Measurements from ENCODE around the gene ZNF382.

The ZNF382 gene

DNA sequence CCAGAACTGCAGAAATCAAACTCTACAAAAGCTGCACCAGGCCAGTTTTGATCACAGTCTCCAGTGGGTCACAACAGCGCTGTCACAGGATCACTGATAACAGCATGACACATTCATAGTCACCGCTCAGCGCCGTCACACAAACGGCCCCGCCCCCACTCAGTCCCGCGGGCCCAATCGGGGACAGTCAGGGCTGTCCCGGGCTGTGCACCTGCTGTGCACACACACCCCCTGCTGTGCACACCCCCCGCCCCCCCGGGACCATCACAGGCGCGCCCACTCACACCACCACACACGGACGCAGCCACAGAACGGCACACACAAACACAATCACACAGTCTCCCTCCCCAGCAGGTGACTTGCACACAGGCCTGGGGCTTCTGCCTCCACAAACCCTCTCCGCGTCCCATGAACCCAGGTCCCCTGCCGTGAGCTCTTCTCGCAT, 435 bp upstream of the ZNF382 start:
- Histone ChIP-seq H3K9me3 (ENCODE audit: control insufficient read depth, low read length) (no peaks in the 10 kb centered on the region), H3K4me2 (ENCODE audit: low read length) (peak overlapping the region; percentile 99), H3K36me3 (ENCODE audit: control insufficient read depth, insufficient read depth, low read length) (no peaks in the 10 kb centered on the region), H3K9ac (no peak overlapping the region), H3K4me1 (peaks cover 2% of the 10 kb centered on the region), H3K27me3 (ENCODE audit: control insufficient read depth, insufficient read depth, low read length) (no peaks in the 10 kb centered on the region), H2AFZ (peak overlapping the region; percentile 91), H3K27ac (no peak overlapping the region), H3K4me3 (ENCODE audit: low read depth, low read length) (peak overlapping the region; percentile 91), H3K79me2 (no peaks in the 10 kb centered on the region)
- TF ChIP-seq, protein P1, sequence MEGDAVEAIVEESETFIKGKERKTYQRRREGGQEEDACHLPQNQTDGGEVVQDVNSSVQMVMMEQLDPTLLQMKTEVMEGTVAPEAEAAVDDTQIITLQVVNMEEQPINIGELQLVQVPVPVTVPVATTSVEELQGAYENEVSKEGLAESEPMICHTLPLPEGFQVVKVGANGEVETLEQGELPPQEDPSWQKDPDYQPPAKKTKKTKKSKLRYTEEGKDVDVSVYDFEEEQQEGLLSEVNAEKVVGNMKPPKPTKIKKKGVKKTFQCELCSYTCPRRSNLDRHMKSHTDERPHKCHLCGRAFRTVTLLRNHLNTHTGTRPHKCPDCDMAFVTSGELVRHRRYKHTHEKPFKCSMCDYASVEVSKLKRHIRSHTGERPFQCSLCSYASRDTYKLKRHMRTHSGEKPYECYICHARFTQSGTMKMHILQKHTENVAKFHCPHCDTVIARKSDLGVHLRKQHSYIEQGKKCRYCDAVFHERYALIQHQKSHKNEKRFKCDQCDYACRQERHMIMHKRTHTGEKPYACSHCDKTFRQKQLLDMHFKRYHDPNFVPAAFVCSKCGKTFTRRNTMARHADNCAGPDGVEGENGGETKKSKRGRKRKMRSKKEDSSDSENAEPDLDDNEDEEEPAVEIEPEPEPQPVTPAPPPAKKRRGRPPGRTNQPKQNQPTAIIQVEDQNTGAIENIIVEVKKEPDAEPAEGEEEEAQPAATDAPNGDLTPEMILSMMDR (IDR thresholded peaks at IDR 0.05) = no peak

DNA sequence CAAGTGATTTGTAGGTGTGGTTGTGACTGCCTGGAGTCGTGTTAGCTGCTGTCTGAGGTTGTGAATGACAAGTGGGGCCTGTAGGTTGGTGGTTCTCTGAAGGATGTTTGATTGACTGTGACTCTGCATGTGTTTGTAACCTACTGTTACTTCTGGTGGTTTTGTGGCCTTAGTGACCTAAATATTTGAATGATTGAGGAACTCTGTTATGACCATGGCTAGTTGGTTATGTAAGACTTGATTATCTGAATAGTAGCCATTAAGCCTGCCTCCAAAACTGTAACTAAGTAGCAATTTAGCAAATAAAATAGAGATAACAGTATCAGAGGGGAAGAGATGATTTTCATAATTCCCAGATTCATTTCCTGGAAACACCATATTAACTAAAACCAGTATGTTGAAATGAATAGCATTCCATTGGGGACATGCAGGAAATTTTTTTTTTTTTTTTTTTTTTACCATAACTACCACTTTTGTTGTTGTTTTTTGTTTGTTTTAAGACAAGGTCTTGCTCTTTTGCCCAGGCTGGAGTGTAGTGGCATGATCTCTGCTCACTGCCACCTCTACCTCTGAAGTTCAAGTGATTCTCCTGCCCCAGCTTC, 865 bp downstream of the ZNF382 start:
- Histone ChIP-seq H3K4me2 (ENCODE audit: low read length) (peak overlapping the region; percentile 99), H3K36me3 (ENCODE audit: control insufficient read depth, insufficient read depth, low read length) (no peaks in the 10 kb centered on the region), H3K9me3 (ENCODE audit: control insufficient read depth, low read length) (no peaks in the 10 kb centered on the region), H3K27me3 (ENCODE audit: control insufficient read depth, insufficient read depth, low read length) (no peaks in the 10 kb centered on the region), H2AFZ (peak overlapping the region; percentile 91), H3K79me2 (no peaks in the 10 kb centered on the region), H3K4me3 (ENCODE audit: low read depth, low read length) (peak overlapping the region; percentile 91), H3K27ac (peak overlapping the region; percentile 60), H3K4me1 (peaks cover 2% of the 10 kb centered on the region), H3K9ac (no peak overlapping the region)
- TF ChIP-seq, protein P1 (IDR thresholded peaks at IDR 0.05) = no peak

DNA sequence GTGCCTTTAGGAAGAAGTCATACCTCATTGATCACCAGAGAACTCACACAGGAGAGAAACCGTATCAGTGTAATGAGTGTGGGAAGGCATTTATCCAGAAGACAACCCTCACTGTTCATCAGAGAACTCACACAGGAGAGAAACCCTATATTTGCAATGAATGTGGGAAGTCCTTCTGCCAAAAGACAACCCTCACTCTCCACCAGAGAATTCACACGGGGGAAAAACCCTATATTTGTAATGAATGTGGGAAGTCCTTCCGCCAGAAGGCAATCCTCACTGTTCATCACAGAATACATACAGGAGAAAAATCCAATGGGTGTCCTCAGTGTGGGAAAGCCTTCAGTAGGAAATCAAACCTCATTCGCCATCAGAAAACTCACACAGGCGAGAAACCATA, 21.9 kb downstream of the ZNF382 start:
- TF ChIP-seq, protein P1 (IDR thresholded peaks at IDR 0.05) = no peak
- Histone ChIP-seq H3K4me3 (ENCODE audit: low read depth, low read length) (no peak overlapping the region), H3K36me3 (ENCODE audit: control insufficient read depth, insufficient read depth, low read length) (peaks cover 10% of the 10 kb centered on the region)

DNA sequence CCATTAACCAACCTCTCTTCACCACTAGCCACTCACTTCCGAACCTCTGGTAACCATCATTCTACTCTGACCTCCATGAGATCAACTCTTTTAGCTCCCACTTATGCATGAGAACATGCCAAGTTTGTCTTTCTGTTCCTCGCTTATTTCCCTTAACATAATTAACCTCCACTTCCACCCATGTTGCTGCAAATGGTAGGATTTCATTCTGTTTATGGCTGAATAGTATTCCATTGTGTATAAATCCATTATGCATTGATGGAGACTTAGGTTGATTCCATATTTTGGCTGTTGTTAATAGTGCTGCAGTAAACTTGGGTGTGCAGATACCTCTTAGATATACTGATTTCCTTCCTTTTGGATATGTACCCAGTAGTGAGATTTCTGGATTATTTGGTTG, 30.2 kb downstream of the ZNF382 start:
- H3K9ac ChIP-seq = no peak overlapping the region
- H3K27me3 ChIP-seq (ENCODE audit: control insufficient read depth, insufficient read depth, low read length) = no peaks in the 10 kb centered on the region
- H3K27ac ChIP-seq = no peak overlapping the region
- peaks cover 5% of the 10 kb centered on the region for H3K36me3 ChIP-seq (ENCODE audit: control insufficient read depth, insufficient read depth, low read length)
- TF ChIP-seq, protein P1 (IDR thresholded peaks at IDR 0.05) = no peak
- no peak overlapping the region for H3K4me2 ChIP-seq (ENCODE audit: low read length)
- H3K4me1 ChIP-seq = no peaks in the 10 kb centered on the region
- H3K79me2 ChIP-seq = no peaks in the 10 kb centered on the region
- no peak overlapping the region for H3K4me3 ChIP-seq (ENCODE audit: low read depth, low read length)
- H2AFZ ChIP-seq = no peak overlapping the region
- peaks cover 3% of the 10 kb centered on the region for H3K9me3 ChIP-seq (ENCODE audit: control insufficient read depth, low read length)

More for the DNA sequence above, 21.9 kb downstream of the ZNF382 start:
- Histone ChIP-seq H3K27ac (no peak overlapping the region), H2AFZ (no peak overlapping the region), H3K9me3 (ENCODE audit: control insufficient read depth, low read length) (peaks cover 6% of the 10 kb centered on the region), H3K27me3 (ENCODE audit: control insufficient read depth, insufficient read depth, low read length) (no peaks in the 10 kb centered on the region), H3K79me2 (no peaks in the 10 kb centered on the region), H3K4me2 (ENCODE audit: low read length) (no peak overlapping the region), H3K9ac (no peak overlapping the region), H3K4me1 (no peaks in the 10 kb centered on the region)

All from parathyroid adenoma (tissue), 2 donors.